ENCODE measurements around the gene VNN1. TPM values are rescaled to one million over a fixed set of nuclear protein-coding genes. Genes with fewer than 3 reads are reported as not detected.

VNN1 gene
- total RNA-seq, 1 donor from 2014 or later, result 0.07 TPM

GRCh38 chr6:132742495-132742894 lies 28.6 kb upstream of the VNN1 start:
- Histone ChIP-seq H3K4me2 (ENCODE audit: low read length) (no peak overlapping the region), H3K4me1 (ENCODE audit: insufficient read depth, low read length) (no peaks in the 10 kb centered on the region), H3K27ac (ENCODE audit: low read depth, low read length) (no peak overlapping the region), H3K9ac (ENCODE audit: low read length) (no peak overlapping the region), H3K36me3 (ENCODE audit: insufficient read depth, low read length) (no peaks in the 10 kb centered on the region), H3K79me2 (ENCODE audit: insufficient read depth, low read length) (no peaks in the 10 kb centered on the region), H3K9me3 (ENCODE audit: insufficient read depth, low read depth, low read length) (no peaks in the 10 kb centered on the region), H3K4me3 (ENCODE audit: insufficient read depth, low read depth, low read length) (no peak overlapping the region), H3K27me3 (ENCODE audit: insufficient read depth, low read length) (no peaks in the 10 kb centered on the region), H2AFZ (ENCODE audit: low read depth, low read length) (no peak overlapping the region), H4K20me1 (ENCODE audit: insufficient read depth, low read length) (no peaks in the 10 kb centered on the region)
- no peak overlapping the region for H3K27ac Mint-ChIP-seq (ENCODE audit: unreplicated experiment)
- no peaks in the 10 kb centered on the region for H3K4me1 Mint-ChIP-seq (ENCODE audit: low read depth, unreplicated experiment)
- H3K4me3 Mint-ChIP-seq (ENCODE audit: unreplicated experiment), result no peak overlapping the region
- peaks cover 5% of the 10 kb centered on the region for H3K9me3 Mint-ChIP-seq (ENCODE audit: unreplicated experiment)
- FAIRE-seq, result no peak
- DNase-seq (ENCODE audit: low read depth), result no peak
- no peak for TF ChIP-seq EZH2 (IDR thresholded peaks at IDR 0.05; ENCODE audit: insufficient read depth, low read length)
- TF ChIP-seq CTCF (IDR thresholded peaks at IDR 0.05; ENCODE audit: insufficient read depth, low read depth, low read length), result no peak
- peaks cover 3% of the 10 kb centered on the region for H3K27me3 Mint-ChIP-seq (ENCODE audit: low read depth, unreplicated experiment)
- H3K36me3 Mint-ChIP-seq (ENCODE audit: low read depth, unreplicated experiment), result no peaks in the 10 kb centered on the region

- no peaks in the 10 kb centered on the region for H3K36me3 ChIP-seq (ENCODE audit: insufficient read depth, low read length)
- H3K4me3 ChIP-seq (ENCODE audit: insufficient read depth, low read depth, low read length), result no peak overlapping the region
- Mint-ChIP-seq H3K36me3 (ENCODE audit: low read depth, unreplicated experiment) (no peaks in the 10 kb centered on the region), H3K4me3 (ENCODE audit: unreplicated experiment) (no peak overlapping the region), H3K9me3 (ENCODE audit: unreplicated experiment) (peaks cover 3% of the 10 kb centered on the region), H3K27ac (ENCODE audit: unreplicated experiment) (no peak overlapping the region), H3K27me3 (ENCODE audit: low read depth, unreplicated experiment) (no peaks in the 10 kb centered on the region), H3K4me1 (ENCODE audit: low read depth, unreplicated experiment) (no peaks in the 10 kb centered on the region)
- FAIRE-seq (no peak), DNase-seq (ENCODE audit: low read depth) (no peak)
- no peak overlapping the region for H2AFZ ChIP-seq (ENCODE audit: low read depth, low read length)
- no peaks in the 10 kb centered on the region for H3K9me3 ChIP-seq (ENCODE audit: insufficient read depth, low read depth, low read length)
- H3K79me2 ChIP-seq (ENCODE audit: insufficient read depth, low read length), result no peaks in the 10 kb centered on the region
- no peaks in the 10 kb centered on the region for H4K20me1 ChIP-seq (ENCODE audit: insufficient read depth, low read length)
- no peaks in the 10 kb centered on the region for H3K27me3 ChIP-seq (ENCODE audit: insufficient read depth, low read length)
- no peak overlapping the region for H3K4me2 ChIP-seq (ENCODE audit: low read length)
- TF ChIP-seq CTCF (IDR thresholded peaks at IDR 0.05; ENCODE audit: insufficient read depth, low read depth, low read length) (no peak), EZH2 (IDR thresholded peaks at IDR 0.05; ENCODE audit: insufficient read depth, low read length) (no peak)
- H3K4me1 ChIP-seq (ENCODE audit: insufficient read depth, low read length), result no peaks in the 10 kb centered on the region
- no peak overlapping the region for H3K9ac ChIP-seq (ENCODE audit: low read length)
- H3K27ac ChIP-seq (ENCODE audit: low read depth, low read length), result no peak overlapping the region
Measured at GRCh38 chr6:132741281-132741680, 27.4 kb upstream of the VNN1 start.

- Mint-ChIP-seq H3K9me3 (ENCODE audit: unreplicated experiment) (peaks cover 3% of the 10 kb centered on the region), H3K27ac (ENCODE audit: unreplicated experiment) (no peak overlapping the region), H3K36me3 (ENCODE audit: low read depth, unreplicated experiment) (no peaks in the 10 kb centered on the region), H3K4me1 (ENCODE audit: low read depth, unreplicated experiment) (no peaks in the 10 kb centered on the region), H3K27me3 (ENCODE audit: low read depth, unreplicated experiment) (no peaks in the 10 kb centered on the region), H3K4me3 (ENCODE audit: unreplicated experiment) (no peak overlapping the region)
- H2AFZ ChIP-seq (ENCODE audit: low read depth, low read length), result no peak overlapping the region
- H3K9me3 ChIP-seq (ENCODE audit: insufficient read depth, low read depth, low read length), result no peaks in the 10 kb centered on the region
- no peak overlapping the region for H3K27ac ChIP-seq (ENCODE audit: low read depth, low read length)
- H3K79me2 ChIP-seq (ENCODE audit: insufficient read depth, low read length), result no peaks in the 10 kb centered on the region
- DNase-seq (ENCODE audit: low read depth), result no peak
- no peaks in the 10 kb centered on the region for H4K20me1 ChIP-seq (ENCODE audit: insufficient read depth, low read length)
- no peak overlapping the region for H3K9ac ChIP-seq (ENCODE audit: low read length)
- H3K27me3 ChIP-seq (ENCODE audit: insufficient read depth, low read length), result no peaks in the 10 kb centered on the region
- no peaks in the 10 kb centered on the region for H3K4me1 ChIP-seq (ENCODE audit: insufficient read depth, low read length)
- H3K4me2 ChIP-seq (ENCODE audit: low read length), result no peak overlapping the region
- H3K36me3 ChIP-seq (ENCODE audit: insufficient read depth, low read length), result no peaks in the 10 kb centered on the region
- TF ChIP-seq CTCF (IDR thresholded peaks at IDR 0.05; ENCODE audit: insufficient read depth, low read depth, low read length) (no peak), EZH2 (IDR thresholded peaks at IDR 0.05; ENCODE audit: insufficient read depth, low read length) (no peak)
- FAIRE-seq, result no peak
- H3K4me3 ChIP-seq (ENCODE audit: insufficient read depth, low read depth, low read length), result no peak overlapping the region
Measured at GRCh38 chr6:132736239-132736638, 22.4 kb upstream of the VNN1 start.
